Neural cell (in vitro differentiated cells): ENCODE measurements around the gene PRKCD. TPM values are rescaled to one million over a fixed set of nuclear protein-coding genes. Genes with fewer than 3 reads are reported as not detected.

ENCODE experiments used
- H2AFZ ChIP-seq: fragments of 200-600, 300-800 bp; sonication (generic), shearing (Covaris generic); 2 replicates; pipeline ENCODE4 v1.6.0; 2014; ENCODE audit warnings: low read depth, mild to moderate bottlenecking, antibody characterized with exemption, low read length, moderate library complexity
- H3F3A ChIP-seq: fragments of 200-600 bp; shearing (Covaris generic); 2 replicates; pipeline ENCODE4 v1.6.1; 2016; ENCODE audit warnings: mild to moderate bottlenecking, moderate library complexity, mixed read lengths, antibody characterized with exemption, low read length; ENCODE audit not compliant: insufficient read depth, poor library complexity, severe bottlenecking
- H3K27ac ChIP-seq: fragments of 200-600, 300-800 bp; sonication (generic), shearing (Covaris generic); 2 replicates; pipeline ENCODE4 v1.5.1; 2014; ENCODE audit warnings: mild to moderate bottlenecking, low read length, moderate library complexity
- H3K27me3 ChIP-seq: fragments of 300-800, 200-600 bp; sonication (generic), shearing (Covaris generic); 2 replicates; pipeline ENCODE4 v1.6.0; 2014; ENCODE audit warnings: mild to moderate bottlenecking, low read depth, low read length, moderate library complexity; ENCODE audit not compliant: insufficient read depth
- H3K36me3 ChIP-seq: fragments of 300-800, 200-600 bp; sonication (generic), shearing (Covaris generic); 2 replicates; pipeline ENCODE4 v1.5.1; 2014; ENCODE audit warnings: mild to moderate bottlenecking, antibody characterized with exemption, low read length, moderate library complexity; ENCODE audit not compliant: insufficient read depth
- H3K4me2 ChIP-seq: fragments of 300-800, 200-600 bp; sonication (generic), shearing (Covaris generic); 2 replicates; pipeline ENCODE4 v1.6.0; 2014; ENCODE audit warnings: mild to moderate bottlenecking, low read length
- H3K4me3 ChIP-seq: fragments of 300-800, 200-600 bp; sonication (generic), shearing (Covaris generic); 2 replicates; pipeline ENCODE4 v1.5.1; 2014; ENCODE audit warnings: mild to moderate bottlenecking, low read length, moderate library complexity
- H3K79me2 ChIP-seq: fragments of 200-600 bp; shearing (Covaris generic); replicated peaks from 2 replicates; pipeline ENCODE4 v1.6.0; 2014; ENCODE audit warnings: mild to moderate bottlenecking, low read length, moderate library complexity; ENCODE audit not compliant: insufficient read depth
- H3K9ac ChIP-seq: fragments of 300-800, 200-600 bp; sonication (generic), shearing (Covaris generic); 2 replicates; pipeline ENCODE4 v1.6.1; 2016; ENCODE audit warnings: mild to moderate bottlenecking, low read length, mixed read lengths
- H3K9me2 ChIP-seq: fragments of 200-600 bp; shearing (Covaris generic); 2 replicates; pipeline ENCODE4 v1.6.1; 2016; ENCODE audit warnings: mild to moderate bottlenecking, low read length, mixed read lengths; ENCODE audit not compliant: insufficient read depth
- H3K9me3 ChIP-seq: fragments of 200-600, 300-800 bp; sonication (generic), shearing (Covaris generic); 2 replicates; pipeline ENCODE4 v1.6.1; 2016; ENCODE audit warnings: mild to moderate bottlenecking, mixed run types, low read length, moderate library complexity, mixed read lengths
- H4K20me1 ChIP-seq: fragments of 200-600 bp; shearing (Covaris generic); 2 replicates; pipeline ENCODE4 v1.6.1; 2016; ENCODE audit warnings: mild to moderate bottlenecking, mixed run types; ENCODE audit not compliant: insufficient read depth
- CTCF ChIP-seq: fragments of 450-650 bp; IDR thresholded peaks from 2 replicates; pipeline ENCODE4 v1.5.1; 2014; ENCODE audit warnings: antibody characterized with exemption, mild to moderate bottlenecking, moderate library complexity; ENCODE audit not compliant: poor library complexity, severe bottlenecking
- EP300 ChIP-seq: fragments of 450-650 bp; conservative IDR thresholded peaks from 2 replicates; pipeline ENCODE4 v1.6.1; 2014; ENCODE audit warnings: antibody characterized with exemption, mild to moderate bottlenecking, moderate library complexity; ENCODE audit not compliant: poor library complexity, severe bottlenecking
- EZH2 ChIP-seq: fragments of 200-600, 300-800 bp; shearing (Covaris generic), sonication (generic); IDR thresholded peaks from 2 replicates; pipeline ENCODE4 v1.6.1; 2014; ENCODE audit warnings: antibody characterized with exemption, low read length, borderline replicate concordance, mild to moderate bottlenecking; ENCODE audit not compliant: insufficient read depth, poor library complexity, severe bottlenecking
- MXI1 ChIP-seq: fragments of 450-650 bp; conservative IDR thresholded peaks from 2 replicates; pipeline ENCODE4 v1.6.1; 2014; ENCODE audit warnings: antibody characterized with exemption, mild to moderate bottlenecking; ENCODE audit not compliant: poor library complexity, severe bottlenecking
- POLR2AphosphoS5 ChIP-seq: IDR thresholded peaks from 2 replicates; pipeline ENCODE4 v1.6.1; 2012
- RAD21 ChIP-seq: fragments of 450-650 bp; conservative IDR thresholded peaks from 2 replicates; pipeline ENCODE4 v1.6.1; 2014; ENCODE audit warnings: antibody characterized with exemption, mild to moderate bottlenecking, moderate library complexity
- REST ChIP-seq: IDR thresholded peaks from 2 replicates; pipeline ENCODE4 v1.6.1; 2012; ENCODE audit warnings: borderline replicate concordance
- SMC3 ChIP-seq: fragments of 450-650 bp; conservative IDR thresholded peaks from 2 replicates; pipeline ENCODE4 v1.6.1; 2014; ENCODE audit warnings: antibody characterized with exemption, mild to moderate bottlenecking, moderate library complexity; ENCODE audit not compliant: poor library complexity
- TAF1 ChIP-seq: IDR thresholded peaks from 2 replicates; pipeline ENCODE4 v1.6.1; 2012; ENCODE audit warnings: low read depth
- polyA plus RNA-seq: library from polyadenylated mRNA; depleted of rRNA; stranded (reverse); fragments of >200 nt; gene quantifications from 2 replicates; pipeline ENCODE4 v1.2.3, GENCODE V29; 2014

The PRKCD gene
- polyA plus RNA-seq, 1 donor from 2014 or later, result not detected

GRCh38 chr3:53181528-53181927 is 20.5 kb downstream of the PRKCD start:
- Histone ChIP-seq H3K36me3 (no peaks in the 10 kb centered on the region), H3K4me3 (no peak overlapping the region), H3K9ac (no peak overlapping the region)

GRCh38 chr3:53182764-53183355 is 21.9 kb downstream of the PRKCD start:
- H3K79me2 ChIP-seq, result no peaks in the 10 kb centered on the region
- no peak overlapping the region for H2AFZ ChIP-seq
- H3F3A ChIP-seq, result no peaks in the 10 kb centered on the region
- H3K9ac ChIP-seq, result no peak overlapping the region
- no peaks in the 10 kb centered on the region for H4K20me1 ChIP-seq
- no peak overlapping the region for H3K27ac ChIP-seq
- no peak for TF ChIP-seq RAD21
- TF ChIP-seq TAF1, result no peak
- TF ChIP-seq EP300, result no peak
- no peaks in the 10 kb centered on the region for H3K27me3 ChIP-seq
- no peaks in the 10 kb centered on the region for H3K36me3 ChIP-seq
- no peak overlapping the region for H3K4me2 ChIP-seq
- no peak overlapping the region for H3K4me3 ChIP-seq
- no peaks in the 10 kb centered on the region for H3K9me2 ChIP-seq
- no peaks in the 10 kb centered on the region for H3K9me3 ChIP-seq

More at GRCh38 chr3:53181528-53181927, 20.5 kb downstream of the PRKCD start:
- Histone ChIP-seq H3K9me2 (no peaks in the 10 kb centered on the region), H3F3A (no peaks in the 10 kb centered on the region), H3K27ac (no peak overlapping the region), H3K27me3 (no peaks in the 10 kb centered on the region), H4K20me1 (no peaks in the 10 kb centered on the region), H3K4me2 (no peak overlapping the region), H3K9me3 (no peaks in the 10 kb centered on the region), H3K79me2 (no peaks in the 10 kb centered on the region), H2AFZ (no peak overlapping the region)
- TF ChIP-seq REST, result no peak
- no peak for TF ChIP-seq TAF1
- no peak for TF ChIP-seq EP300
- no peak for TF ChIP-seq SMC3
- no peak for TF ChIP-seq EZH2
- no peak for TF ChIP-seq MXI1
- no peak for TF ChIP-seq CTCF
- no peak for TF ChIP-seq POLR2AphosphoS5
- no peak for TF ChIP-seq RAD21
